GM19324 (cell line): ENCODE data around the gene PHACTR1.

Experiments
- ATAC-seq: cut with Tn5 transposase; IDR thresholded peaks from one replicate; pipeline ENCODE4 v1.9.1; 2021; ENCODE audit warnings: mild to moderate bottlenecking, moderate library complexity; ENCODE audit not compliant: unreplicated experiment, low FRiP score

The PHACTR1 gene

DNA sequence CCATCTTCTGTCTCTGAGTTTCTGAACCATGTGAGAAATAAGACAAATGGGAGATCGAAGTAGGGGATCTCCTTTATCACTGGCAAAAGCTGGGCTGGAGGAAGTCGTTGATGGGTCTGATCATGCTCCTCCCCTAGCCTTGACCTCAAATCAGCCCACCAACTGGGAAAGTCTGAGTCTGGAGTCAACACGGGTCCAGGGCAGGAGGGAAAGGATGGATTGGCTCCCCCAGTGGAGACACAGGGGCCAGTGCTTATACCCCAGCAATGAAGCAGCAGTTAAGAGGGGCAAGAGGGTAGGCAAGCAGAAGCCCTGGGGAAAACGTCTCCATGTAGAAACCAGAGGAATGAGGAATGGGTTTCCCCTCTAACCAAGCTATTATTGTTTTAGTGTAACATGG is 459.2 kb downstream of the PHACTR1 start:
- ATAC-seq = no peak

DNA sequence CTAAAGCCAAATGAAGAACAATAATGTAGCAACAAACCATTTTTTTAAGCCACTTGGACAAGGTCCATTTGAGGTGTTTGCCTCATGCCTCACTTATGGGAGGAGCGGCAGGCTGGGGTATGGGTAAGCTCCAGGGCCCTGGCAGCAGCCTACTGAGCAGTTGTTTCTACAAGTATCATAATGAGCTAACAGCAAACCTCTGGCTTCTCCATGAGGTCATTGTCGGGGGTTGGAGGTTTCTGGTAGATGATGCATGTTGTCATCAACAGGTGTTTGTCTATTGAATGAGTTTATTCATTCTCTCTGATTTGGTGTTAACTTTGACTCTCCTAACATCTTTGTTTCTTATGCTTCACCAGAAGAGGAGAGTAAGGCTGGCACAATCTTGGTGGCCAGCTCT is 461.1 kb downstream of the PHACTR1 start:
- ATAC-seq = no peak

DNA sequence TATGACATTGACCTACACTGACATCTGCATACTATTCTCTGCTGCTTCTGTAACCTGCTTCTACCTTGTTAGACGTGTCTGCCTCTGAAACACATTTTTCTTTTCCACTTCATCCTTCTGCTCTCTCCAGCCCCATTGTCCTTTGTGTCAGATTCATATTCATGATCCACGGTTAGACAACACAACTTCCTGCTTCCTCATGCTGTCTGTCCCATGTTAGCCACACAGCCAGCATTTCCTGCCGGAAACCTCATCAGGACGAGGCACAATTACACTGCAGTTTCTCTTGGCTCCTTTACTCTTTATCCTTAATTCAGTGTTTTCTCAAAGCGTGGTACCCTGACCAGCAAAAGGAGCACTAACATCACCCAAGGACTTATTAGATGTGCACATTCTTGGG is 461.5 kb downstream of the PHACTR1 start:
- no peak for ATAC-seq

DNA sequence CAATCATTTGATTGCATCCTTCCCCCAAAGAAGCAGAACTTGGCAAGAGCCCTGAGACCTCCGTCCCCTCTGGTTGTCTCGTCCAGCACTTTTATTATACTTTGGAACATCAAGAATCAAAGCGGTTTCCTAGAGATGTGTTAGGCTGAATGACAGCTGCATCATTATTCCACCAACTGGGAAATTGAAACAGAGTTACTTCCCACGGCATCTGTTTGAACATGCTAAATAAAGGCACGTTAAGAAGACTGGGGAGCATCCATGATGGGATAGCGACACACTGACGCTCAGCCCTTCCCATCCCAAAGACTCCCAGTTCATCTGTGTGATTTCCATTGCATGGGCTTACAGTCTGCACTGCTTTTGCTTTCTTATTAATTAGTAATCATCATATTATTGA is 464.0 kb downstream of the PHACTR1 start:
- ATAC-seq = no peak

DNA sequence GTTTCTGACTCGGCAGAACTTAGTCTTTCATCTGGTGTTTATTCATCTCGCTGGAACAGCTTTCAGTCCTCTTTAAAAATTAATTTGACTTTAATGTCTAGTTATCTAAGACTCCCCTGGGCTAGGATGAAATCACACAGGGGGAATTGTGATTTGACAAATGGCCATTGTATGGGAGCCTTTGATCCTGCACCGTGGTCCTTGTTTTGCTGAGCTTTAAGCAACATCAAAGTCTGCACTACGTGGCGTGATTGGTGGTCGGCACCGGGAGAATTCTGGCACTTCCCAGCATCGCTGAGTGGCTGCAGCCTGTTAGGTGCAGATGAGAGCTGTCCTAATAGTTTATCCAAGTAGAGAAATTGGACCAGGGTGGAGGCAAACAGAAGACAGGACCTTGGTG is 464.8 kb downstream of the PHACTR1 start:
- no peak for ATAC-seq

DNA sequence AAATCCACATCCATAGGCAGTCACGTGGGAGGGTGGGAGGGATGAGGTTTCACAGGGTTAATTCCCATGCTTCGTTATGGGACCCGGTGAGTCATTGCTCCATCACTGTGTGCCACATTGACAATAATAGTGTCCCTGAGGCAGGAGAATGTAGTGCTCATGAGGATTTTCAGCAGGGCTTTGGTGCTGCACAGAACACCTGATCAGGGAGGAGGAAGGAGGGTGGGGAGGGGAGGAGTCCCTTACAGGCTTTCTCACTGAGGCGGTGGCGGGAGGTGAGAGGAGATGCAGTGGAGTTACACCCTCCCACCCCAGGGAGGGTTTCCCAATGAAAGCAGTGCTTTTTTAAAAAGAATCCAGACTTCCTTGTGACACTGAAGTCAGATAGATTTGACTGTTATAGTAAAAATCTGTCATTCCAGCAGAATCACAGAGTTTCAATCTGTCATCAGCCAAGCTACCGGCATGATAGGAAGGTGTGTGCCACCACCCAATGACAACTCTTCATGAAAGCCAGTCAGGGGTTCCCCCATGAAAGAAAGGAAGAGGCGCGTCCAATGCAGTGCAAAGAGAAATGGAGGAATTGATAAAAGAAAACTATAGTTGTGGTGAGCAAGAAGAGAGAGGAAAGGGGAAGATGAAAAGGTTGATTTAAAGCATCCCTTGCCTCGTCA is 467.0 kb downstream of the PHACTR1 start:
- no peak for ATAC-seq

DNA sequence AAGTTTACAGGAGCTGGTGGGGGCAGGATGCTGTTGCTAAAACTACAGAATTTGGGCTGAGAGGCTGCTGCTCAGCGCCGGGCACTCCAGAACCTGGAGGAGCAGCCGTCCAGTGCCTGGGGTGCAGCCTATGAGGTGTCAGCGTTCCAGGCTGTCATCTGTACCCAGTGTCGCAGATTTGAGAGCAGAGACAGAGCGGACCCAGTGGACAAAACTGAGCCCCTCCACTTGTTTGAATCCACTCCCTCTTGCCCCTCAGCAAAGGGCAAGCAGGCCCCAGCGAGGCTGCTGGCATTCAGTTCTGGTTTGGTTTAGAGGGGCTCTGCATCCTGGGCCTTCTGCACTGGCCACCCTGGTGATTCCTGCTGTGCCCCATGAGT is 467.5 kb downstream of the PHACTR1 start:
- ATAC-seq = no peak

DNA sequence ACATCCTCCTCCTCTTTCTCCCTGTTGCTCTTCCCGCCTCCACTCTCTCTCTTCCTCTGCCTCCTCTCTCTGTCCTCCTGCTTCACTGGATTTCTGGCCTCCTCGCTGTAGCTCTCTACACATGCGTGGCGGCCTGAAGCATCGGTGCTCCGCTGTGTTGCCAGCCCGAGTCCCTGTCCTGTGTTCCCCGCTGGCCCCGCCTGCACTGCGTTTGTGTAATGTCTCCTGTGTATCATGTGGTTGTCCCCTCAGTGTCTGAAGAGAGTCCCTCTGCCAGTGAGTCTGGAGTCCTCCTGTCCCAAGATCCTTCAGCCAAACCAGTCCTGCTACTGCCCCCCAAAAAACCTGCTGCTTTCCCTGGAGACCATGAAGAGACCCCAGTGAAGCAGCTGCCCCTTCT is 468.0 kb downstream of the PHACTR1 start:
- no peak for ATAC-seq

DNA sequence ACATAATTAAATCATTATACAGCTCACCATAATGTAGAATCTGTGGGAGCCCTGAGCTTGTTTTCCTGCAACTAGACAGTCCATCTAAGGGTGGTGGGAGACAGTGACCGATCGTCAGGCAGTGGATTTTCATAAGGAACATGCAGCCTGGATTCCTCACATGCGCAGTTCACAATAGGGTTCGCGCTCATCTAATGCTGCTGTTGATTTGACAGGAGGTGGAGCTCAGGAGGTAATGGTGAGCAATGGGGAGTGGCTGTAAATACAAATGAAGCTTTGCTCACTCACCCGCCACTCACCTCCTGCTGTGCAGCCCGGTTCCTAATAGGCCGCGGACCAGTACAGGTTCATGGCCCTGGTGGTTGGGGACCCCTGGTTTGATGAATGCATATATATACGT is 470.3 kb downstream of the PHACTR1 start:
- ATAC-seq = no peak

DNA sequence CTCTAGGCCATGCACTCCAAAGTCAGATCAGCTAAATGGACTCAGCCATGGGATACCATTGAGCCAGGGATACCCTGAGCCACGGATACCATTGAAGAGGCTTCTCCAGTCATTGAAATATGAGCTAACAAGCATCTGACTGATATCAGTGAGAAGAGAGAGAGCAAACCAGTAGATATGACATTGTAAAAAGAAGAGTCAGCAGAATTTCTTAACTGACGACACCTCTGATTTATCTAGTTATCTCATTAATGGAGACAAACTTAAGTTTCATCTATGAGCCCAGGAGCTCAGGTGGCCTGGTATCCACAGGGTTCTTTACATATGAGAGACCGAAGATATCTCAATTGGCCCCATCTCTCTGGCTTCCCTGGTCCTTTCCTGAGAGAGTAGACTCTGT is 471.1 kb downstream of the PHACTR1 start:
- no peak for ATAC-seq

DNA sequence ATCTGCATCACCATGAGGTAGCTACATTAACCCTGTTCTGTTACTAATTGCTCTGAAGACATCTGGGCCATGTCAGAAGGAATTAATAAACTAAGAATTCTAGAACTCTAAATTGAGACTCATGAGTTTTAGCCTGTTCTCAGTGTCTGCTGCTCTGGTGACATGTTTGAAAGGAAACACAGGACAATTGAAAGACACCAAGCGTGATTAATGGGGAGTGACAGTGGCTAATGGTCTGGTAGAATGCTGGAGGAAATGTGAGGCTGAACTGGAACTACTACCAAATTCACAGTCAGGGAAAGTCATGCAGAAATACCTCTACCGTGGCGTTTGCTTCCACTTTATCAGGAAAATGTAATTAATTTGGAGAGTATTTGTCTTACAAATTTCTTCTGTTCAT is 471.7 kb downstream of the PHACTR1 start:
- no peak for ATAC-seq

DNA sequence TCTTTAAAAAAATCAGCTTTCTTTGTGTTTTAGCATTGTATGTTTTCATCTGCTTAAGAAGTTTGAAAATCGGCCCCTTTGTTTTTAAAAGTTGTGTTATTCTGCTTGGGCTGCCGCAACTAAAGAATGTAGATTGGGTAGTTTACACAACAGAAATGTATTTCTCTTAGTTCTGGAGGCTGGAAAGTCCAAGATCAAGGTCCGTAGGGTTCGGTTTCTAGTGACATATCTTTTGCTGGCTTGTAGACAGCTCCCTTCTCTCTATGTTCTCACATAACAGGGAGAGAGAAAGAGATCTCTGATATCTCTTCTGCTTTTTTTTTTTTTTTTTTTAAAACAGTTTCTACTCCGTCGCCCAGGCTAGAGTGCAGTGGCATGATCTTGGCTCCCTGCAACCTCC is 473.1 kb downstream of the PHACTR1 start:
- ATAC-seq = no peak

DNA sequence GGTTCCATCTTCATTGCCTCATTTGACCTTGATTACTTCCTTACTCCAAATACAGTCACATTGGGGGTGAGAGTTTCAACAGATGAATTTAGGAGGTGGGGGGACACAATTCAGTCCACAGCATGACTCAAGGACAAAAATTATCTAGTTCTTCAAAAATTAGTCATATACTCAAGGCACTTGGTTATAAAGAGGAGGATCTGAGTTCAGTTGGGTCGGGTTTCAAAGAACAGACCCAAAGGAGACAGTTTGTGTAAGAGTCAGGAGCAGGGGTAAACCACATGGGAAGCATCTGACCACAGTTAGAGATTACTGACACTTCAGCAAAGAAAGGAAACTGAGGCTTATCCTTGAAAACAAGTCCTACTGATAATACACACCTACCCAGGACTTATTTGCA is 473.8 kb downstream of the PHACTR1 start:
- ATAC-seq = no peak

DNA sequence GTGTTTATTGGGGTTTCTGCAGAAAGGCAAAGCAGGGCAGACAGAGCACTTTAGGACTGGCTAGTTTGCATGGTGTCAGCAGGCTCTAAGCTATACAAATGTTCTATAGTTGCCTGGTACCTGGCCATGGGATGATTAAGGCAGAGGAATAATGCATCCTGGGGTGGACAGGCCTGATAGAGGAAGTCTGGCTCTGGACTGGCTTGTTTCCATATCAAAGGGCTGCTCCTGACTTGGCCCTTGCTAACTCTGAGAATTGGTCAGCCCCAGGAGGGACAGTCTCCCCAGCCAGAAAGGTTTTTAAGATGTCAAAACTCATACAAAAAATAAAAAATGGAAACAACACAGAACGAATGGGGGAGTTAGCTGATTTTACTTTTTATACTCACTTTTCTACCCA is 474.9 kb downstream of the PHACTR1 start:
- no peak for ATAC-seq

DNA sequence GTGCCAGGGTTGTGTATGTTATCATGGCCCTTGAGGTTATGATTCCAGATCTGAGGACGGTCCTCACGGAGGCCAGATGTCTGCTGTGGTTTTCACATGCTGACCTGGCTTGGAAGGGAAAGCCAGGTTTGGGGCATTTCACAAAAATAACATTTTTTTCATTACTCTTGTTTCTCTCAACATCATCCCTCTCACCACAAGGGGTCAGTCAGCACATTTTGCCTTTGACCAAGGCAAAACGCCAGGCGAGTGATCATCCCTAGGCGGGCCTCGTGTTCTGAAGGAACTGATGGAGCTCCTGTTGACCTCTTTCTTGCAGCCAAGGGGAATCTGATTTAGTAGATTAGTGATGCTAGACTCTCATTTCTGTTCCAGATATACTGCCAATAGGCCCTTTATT is 478.3 kb downstream of the PHACTR1 start:
- ATAC-seq = no peak

DNA sequence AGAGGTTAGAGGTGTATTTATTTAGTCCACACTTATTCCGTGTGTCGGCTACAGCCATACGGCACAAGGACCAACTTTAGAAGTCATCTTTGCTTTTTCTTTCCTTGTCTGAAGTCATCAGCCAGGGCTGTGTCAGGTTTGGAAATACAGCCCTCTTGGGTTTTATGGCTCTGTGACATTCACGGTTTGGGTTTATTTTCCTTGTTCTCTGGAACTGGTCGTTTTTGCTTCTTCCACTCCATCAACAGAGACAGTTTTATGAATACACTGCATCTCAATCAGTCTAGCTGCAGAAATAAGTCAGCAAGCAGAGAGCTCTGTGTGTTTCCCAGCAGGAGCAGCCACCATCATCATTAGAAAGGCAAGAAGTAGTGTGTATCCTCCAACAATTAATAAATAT is 479.2 kb downstream of the PHACTR1 start:
- ATAC-seq = no peak

DNA sequence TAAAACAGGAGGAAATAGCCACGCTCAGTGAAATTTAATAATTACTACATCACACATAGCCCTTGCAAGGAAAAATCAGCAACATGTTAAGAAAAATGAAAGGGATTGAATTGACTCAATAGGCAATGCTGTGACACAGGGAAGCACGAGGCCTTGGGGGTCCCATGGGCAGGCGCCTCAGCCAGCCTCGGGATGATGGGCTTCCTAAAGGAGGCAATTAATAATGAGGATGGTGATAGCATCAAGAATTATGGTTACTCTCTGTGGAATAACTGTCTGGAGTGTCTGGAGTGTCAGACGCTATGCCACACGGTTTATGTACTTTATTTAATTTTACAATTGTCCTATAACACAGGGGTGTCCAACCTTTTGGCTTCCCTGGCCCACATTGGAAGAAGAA is 481.6 kb downstream of the PHACTR1 start:
- ATAC-seq = no peak

DNA sequence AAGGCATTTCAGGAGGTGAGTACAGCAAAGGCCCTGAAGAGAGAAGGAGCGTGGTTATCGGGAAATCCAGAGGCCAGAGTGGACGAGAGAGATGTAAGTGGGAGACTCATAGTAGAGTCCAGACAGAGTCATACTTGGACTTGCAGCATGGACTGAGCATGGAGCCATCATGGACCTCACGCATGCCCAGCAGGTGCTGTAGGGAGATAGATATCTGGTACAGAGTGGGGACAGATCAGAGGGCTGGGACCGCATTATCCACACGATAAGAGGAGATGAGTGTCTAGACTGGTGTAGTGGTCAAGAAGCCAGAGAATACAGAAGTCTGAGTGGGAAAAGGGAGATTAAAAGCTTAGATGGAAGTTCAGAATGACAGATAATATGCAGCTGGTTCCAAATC is 484.8 kb downstream of the PHACTR1 start:
- no peak for ATAC-seq

DNA sequence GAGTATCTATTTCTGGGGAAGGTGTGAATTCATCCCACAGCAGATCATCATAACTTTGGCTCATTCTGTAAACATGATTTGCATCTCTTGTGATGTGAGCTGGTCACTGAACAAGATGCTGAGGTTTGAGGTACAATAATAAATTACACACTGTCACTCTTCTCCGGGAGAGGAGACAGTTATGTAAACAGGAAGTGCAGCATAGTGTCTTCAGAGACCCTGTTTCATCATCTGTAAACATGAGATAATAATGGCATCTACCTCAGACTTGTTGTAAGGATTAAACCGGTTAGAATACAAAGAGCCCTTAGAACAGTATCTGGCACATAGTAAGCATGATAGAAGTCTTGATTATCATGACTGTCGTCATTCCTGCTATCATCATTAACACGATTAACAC is 486.6 kb downstream of the PHACTR1 start:
- no peak for ATAC-seq

DNA sequence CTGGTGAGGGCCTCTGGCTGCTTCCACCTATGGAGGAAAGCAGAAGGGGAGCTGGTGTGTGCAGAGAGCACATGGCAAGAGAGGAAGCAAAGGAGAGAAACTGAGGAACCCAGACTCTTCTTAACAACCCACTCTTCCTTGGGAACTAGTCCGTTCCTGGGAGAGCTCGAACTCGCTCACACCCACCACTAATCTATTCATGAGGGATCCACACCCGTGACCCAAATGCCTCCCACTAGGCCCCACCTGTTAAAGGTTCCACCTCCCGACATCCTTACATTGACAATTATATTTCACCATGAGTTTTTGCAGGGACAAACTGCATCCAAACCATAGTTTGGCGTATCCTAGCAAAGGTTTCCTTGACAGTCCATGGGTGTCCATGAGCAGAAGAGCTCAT is 488.5 kb downstream of the PHACTR1 start:
- ATAC-seq = no peak

DNA sequence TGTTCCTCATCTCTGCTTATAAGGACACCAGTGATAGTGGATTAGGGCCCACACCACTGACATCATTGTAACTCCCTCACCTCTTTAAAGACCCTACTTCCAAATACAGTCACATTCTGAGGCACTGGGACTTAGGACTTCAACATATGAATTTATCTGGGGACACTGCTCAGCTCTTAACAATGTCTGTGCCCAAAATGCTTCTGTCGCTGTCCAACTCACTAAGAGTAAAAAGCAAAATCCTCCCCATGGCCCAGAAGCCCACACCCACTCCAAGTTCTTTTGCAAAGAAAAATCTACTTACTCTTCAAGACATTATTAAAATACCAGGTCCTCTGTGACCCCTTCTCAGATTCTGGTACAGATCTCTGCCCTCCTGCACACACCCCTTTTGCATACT is 495.5 kb downstream of the PHACTR1 start:
- no peak for ATAC-seq

DNA sequence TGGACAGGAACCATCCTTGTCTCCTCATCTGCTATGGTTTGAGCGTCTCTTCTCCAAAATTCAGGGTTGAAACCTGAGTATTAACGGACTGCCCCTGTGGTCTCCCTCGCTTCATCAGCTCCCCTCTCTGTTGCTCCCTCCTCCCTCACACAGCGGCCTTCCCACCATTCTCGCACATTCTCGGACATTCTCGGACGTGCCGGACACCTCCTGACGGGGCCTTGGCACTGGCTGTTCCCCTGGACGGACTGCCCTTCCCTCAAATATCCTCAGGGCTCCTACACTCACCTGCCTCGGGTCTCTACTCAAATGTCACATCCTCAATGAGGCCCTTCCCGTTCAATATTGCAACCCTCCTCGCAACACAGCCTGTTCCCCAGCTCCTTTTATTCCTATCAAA is 496.0 kb downstream of the PHACTR1 start:
- ATAC-seq = no peak

DNA sequence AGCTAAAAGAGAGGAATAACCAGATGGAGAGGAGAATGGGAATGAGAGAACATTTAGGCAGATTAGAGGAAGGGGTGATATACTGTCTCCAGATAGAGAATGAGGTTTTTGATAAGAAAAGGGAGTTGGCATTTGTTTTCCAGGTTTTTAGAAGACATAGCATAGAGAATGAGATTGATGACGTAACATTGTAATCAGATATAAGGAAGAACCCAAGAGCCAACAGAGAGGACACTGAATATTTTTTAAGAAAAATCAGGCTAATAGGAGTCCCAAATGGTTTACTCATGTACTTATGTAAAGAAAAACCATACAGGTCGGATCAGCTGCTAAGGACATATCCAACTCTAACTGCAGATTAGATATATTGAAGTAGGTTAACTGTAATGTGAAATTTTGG is 498.8 kb downstream of the PHACTR1 start:
- ATAC-seq = no peak
